Esophagus (tissue), 2 donors: ENCODE results near the gene ITPA. TPM values are rescaled to one million over a fixed set of nuclear protein-coding genes. Genes with fewer than 3 reads are reported as not detected.

Source experiments
- H3K27ac ChIP-seq, 2 donors: one replicate each; pipeline ENCODE4 v1.5.1; 2013; ENCODE audit warnings: low read depth in 2 of 2, mild to moderate bottlenecking in 2 of 2, inconsistent platforms in 1 of 2, low read length in 1 of 2, moderate library complexity in 1 of 2
- H3K27me3 ChIP-seq, 2 donors: one replicate each; pipeline ENCODE4 v1.6.1; 2013; ENCODE audit warnings: low read length in 2 of 2, control low read depth in 1 of 2, mild to moderate bottlenecking in 1 of 2; ENCODE audit not compliant: insufficient read depth in 2 of 2, control insufficient read depth in 1 of 2
- H3K36me3 ChIP-seq, 2 donors: one replicate each; pipeline ENCODE4 v1.6.1; 2013; ENCODE audit warnings: low read length in 1 of 2; ENCODE audit not compliant: control insufficient read depth in 2 of 2, insufficient read depth in 2 of 2
- H3K4me1 ChIP-seq, 2 donors: one replicate each; pipeline ENCODE4 v1.6.1; 2013; ENCODE audit warnings: low read length in 1 of 2; ENCODE audit not compliant: control insufficient read depth in 2 of 2, insufficient read depth in 2 of 2
- H3K4me3 ChIP-seq, 2 donors: one replicate each; pipeline ENCODE4 v1.5.1; 2013; ENCODE audit warnings: low read length in 2 of 2, mild to moderate bottlenecking in 2 of 2, low read depth in 1 of 2, moderate library complexity in 1 of 2
- H3K9me3 ChIP-seq, 2 donors: one replicate each; pipeline ENCODE4 v1.6.1; 2013; ENCODE audit warnings: mild to moderate bottlenecking in 2 of 2, low read depth in 1 of 2, low read length in 1 of 2, moderate library complexity in 1 of 2; ENCODE audit not compliant: control insufficient read depth in 2 of 2, insufficient read depth in 1 of 2
- WGBS, 2 donors: extraction: QIAGEN DNeasy Blood & Tissue Kit; methylation state at CpG; one replicate each; pipeline ENCODE4 v1.1.7; 2013; 5-methylcytosine and 5-hydroxymethylcytosine counted together
- polyA plus RNA-seq, 2 donors: library from polyadenylated mRNA; stranded (reverse); fragments of 200-250 nt; gene quantifications; one replicate each; pipeline ENCODE4 v1.2.3, GENCODE V29; 2013
- donor health status: healthy with polysubstance abuse.
- donor health status: Bipolar disorder and iron deficiency.

The ITPA gene
- polyA plus RNA-seq, 2 donors, result 55.8 to 73.5 TPM

- H3K4me1 ChIP-seq, result peaks cover 0 to 9% of the 10 kb centered on the region in 2 donors
- peaks cover 0 to 3% of the 10 kb centered on the region in 2 donors for H3K27me3 ChIP-seq
- no peaks in the 10 kb centered on the region for H3K36me3 ChIP-seq
- H3K4me3 ChIP-seq, result no peak overlapping the region
- H3K27ac ChIP-seq, result no peak overlapping the region
- 86 to 92% methylated on average over 13 of the region's 13 CpGs for WGBS, 2 donors
- H3K9me3 ChIP-seq, result no peaks in the 10 kb centered on the region
These were observed 42.9 kb upstream of the ITPA start for GRCh38 chr20:3166338-3166912.

GRCh38 chr20:3166913-3167342 lies 42.4 kb upstream of the ITPA start:
- H3K36me3 ChIP-seq, result no peaks in the 10 kb centered on the region
- H3K4me1 ChIP-seq, result peaks cover 0 to 11% of the 10 kb centered on the region in 2 donors
- H3K4me3 ChIP-seq, result no peak overlapping the region
- no peaks in the 10 kb centered on the region for H3K9me3 ChIP-seq
- peaks cover 0 to 3% of the 10 kb centered on the region in 2 donors for H3K27me3 ChIP-seq
- H3K27ac ChIP-seq, result no peak overlapping the region
- WGBS, 2 donors, result 91 to 93% methylated on average over 16 of the region's 16 CpGs

GRCh38 chr20:3167738-3168078 lies 41.6 kb upstream of the ITPA start:
- 46 to 49% methylated on average over 25 of the region's 25 CpGs for WGBS, 2 donors
- no peaks in the 10 kb centered on the region for H3K9me3 ChIP-seq
- peaks cover 0 to 3% of the 10 kb centered on the region in 2 donors for H3K27me3 ChIP-seq
- H3K4me3 ChIP-seq, result peak overlapping the region in 1 of 2 donors; percentile 10
- no peaks in the 10 kb centered on the region for H3K36me3 ChIP-seq
- H3K4me1 ChIP-seq, result peaks cover 0 to 13% of the 10 kb centered on the region in 2 donors
- H3K27ac ChIP-seq, result no peak overlapping the region

- Histone ChIP-seq H3K4me1 (peaks cover 0 to 15% of the 10 kb centered on the region in 2 donors), H3K27me3 (peaks cover 0 to 3% of the 10 kb centered on the region in 2 donors), H3K27ac (no peak overlapping the region), H3K4me3 (peak overlapping the region in 1 of 2 donors; percentile 10), H3K36me3 (no peaks in the 10 kb centered on the region), H3K9me3 (no peaks in the 10 kb centered on the region)
- WGBS, 2 donors, result 28 to 33% methylated on average over 25 to 39 of the region's 39 CpGs
These were observed 41.0 kb upstream of the ITPA start for GRCh38 chr20:3168079-3168828.

- H3K36me3 ChIP-seq, result no peaks in the 10 kb centered on the region
- no peaks in the 10 kb centered on the region for H3K9me3 ChIP-seq
- H3K27me3 ChIP-seq, result peaks cover 0 to 3% of the 10 kb centered on the region in 2 donors
- no peak overlapping the region for H3K4me3 ChIP-seq
- peaks cover 0 to 14% of the 10 kb centered on the region in 2 donors for H3K4me1 ChIP-seq
- WGBS, 2 donors, result 75 to 81% methylated on average over 7 of the region's 7 CpGs
- H3K27ac ChIP-seq, result no peak overlapping the region
These were observed 40.3 kb upstream of the ITPA start for GRCh38 chr20:3168829-3169590.

- WGBS, 2 donors, result 82 to 84% methylated on average over 14 of the region's 14 CpGs
- no peak overlapping the region for H3K27ac ChIP-seq
- peaks cover 0 to 12% of the 10 kb centered on the region in 2 donors for H3K4me1 ChIP-seq
- no peaks in the 10 kb centered on the region for H3K9me3 ChIP-seq
- H3K36me3 ChIP-seq, result no peaks in the 10 kb centered on the region
- H3K27me3 ChIP-seq, result peaks cover 0 to 3% of the 10 kb centered on the region in 2 donors
- H3K4me3 ChIP-seq, result no peak overlapping the region
These were observed 37.7 kb upstream of the ITPA start for GRCh38 chr20:3171391-3172125.

- Histone ChIP-seq H3K27ac (no peak overlapping the region), H3K9me3 (no peaks in the 10 kb centered on the region), H3K27me3 (peaks cover 0 to 3% of the 10 kb centered on the region in 2 donors), H3K36me3 (no peaks in the 10 kb centered on the region), H3K4me1 (peaks cover 0 to 12% of the 10 kb centered on the region in 2 donors), H3K4me3 (peak overlapping the region in 1 of 2 donors; percentile 81)
- 27% methylated on average over 4 to 5 of the region's 5 CpGs for WGBS, 2 donors
These were observed 37.0 kb upstream of the ITPA start for GRCh38 chr20:3172126-3172932.

GRCh38 chr20:3172933-3173609 lies 36.2 kb upstream of the ITPA start, which contains the start of gene LZTS3:
LZTS3 (minus strand) TSS chr20:3173549; CDS start chr20:3167163, 6,386 bp downstream.
- no peaks in the 10 kb centered on the region for H3K36me3 ChIP-seq
- H3K4me3 ChIP-seq, result peak within 1 kb of the TSS; percentile 78 to 81
- H3K27ac ChIP-seq, result peak within 1 kb of the TSS; percentile 27 to 50
- no peaks in the 10 kb centered on the region for H3K27me3 ChIP-seq
- 0% methylated on average over 53 to 62 of the region's 62 CpGs for WGBS, 2 donors
- peaks cover 0 to 10% of the 10 kb centered on the region in 2 donors for H3K4me1 ChIP-seq
- no peaks in the 10 kb centered on the region for H3K9me3 ChIP-seq
